Peyer's patch (tissue), 4 donors: ENCODE data around the gene AIFM1. TPM values are rescaled to one million over a fixed set of nuclear protein-coding genes. Genes with fewer than 3 reads are reported as not detected.
A peak's percentile ranks its signal among the peaks of the same experiment; 100 is the strongest.

Experiments used
- DNase-seq, 3 donors: peaks; one replicate each; pipeline ENCODE4 v3.0.0-alpha.2; 2017 to 2019
- H3K27ac ChIP-seq, 4 donors: fragments of 200-600 bp; sonication (generic); one replicate each; pipeline ENCODE4 v1.5.1; 2016 to 2019
- H3K27me3 ChIP-seq, 2 donors: fragments of 200-600 bp; sonication (generic); one replicate each; pipeline ENCODE4 v1.5.1; 2019
- H3K36me3 ChIP-seq, 3 donors: fragments of 200-600 bp; sonication (generic); one replicate each; pipeline ENCODE4 v1.5.1; 2016 to 2019
- H3K4me1 ChIP-seq, 4 donors: fragments of 200-600 bp; sonication (generic); one replicate each; pipeline ENCODE4 v1.5.1; 2016 to 2019
- H3K4me3 ChIP-seq, 4 donors: fragments of 200-600 bp; sonication (generic); 1 replicate in 3 of 4; 2 replicates in 1 of 4; pipeline ENCODE4 v1.5.1; 2016 to 2019; ENCODE audit warnings: mild to moderate bottlenecking in 1 of 4
- H3K9me3 ChIP-seq, 4 donors: fragments of 200-600 bp; sonication (generic); one replicate each; pipeline ENCODE4 v1.5.1; 2016 to 2019; ENCODE audit warnings: mild to moderate bottlenecking in 1 of 4
- POLR2A ChIP-seq, 2 donors: fragments of 450-650 bp; IDR thresholded peaks; one replicate each; pipeline ENCODE4 v1.5.1; 2017; ENCODE audit warnings: antibody characterized with exemption in 2 of 2, mild to moderate bottlenecking in 2 of 2, moderate library complexity in 2 of 2
- total RNA-seq, 4 donors: library from RNA; depleted of rRNA; stranded (reverse); fragments of >200 nt; gene quantifications; one replicate each; pipeline ENCODE4 v1.1.0, GENCODE V29; 2016
- TF ChIP-seq, protein P1 (sequence below), 6 experiments: fragments of 450-650 bp in 4 of 6; fragments of 200-600 bp in 2 of 6; sonication (generic) in 1 of 6; IDR thresholded peaks; one replicate each; pipeline ENCODE4 v1.5.1; 2017 to 2019; ENCODE audit warnings: antibody characterized with exemption in 6 of 6, mild to moderate bottlenecking in 3 of 6, moderate library complexity in 1 of 6

AIFM1 gene
- total RNA-seq, 4 donors from 2014 or later, result 16.5 to 44.9 (median 37.4) TPM

GRCh38 chrX:130091980-130092522 is 73.6 kb downstream of the AIFM1 start:
- Histone ChIP-seq H3K27me3 (no peaks in the 10 kb centered on the region), H3K4me1 (peaks cover 0 to 4% (median 2%) of the 10 kb centered on the region in 4 donors), H3K27ac (peak overlapping the region; percentile 71 to 86 (median 76)), H3K36me3 (no peaks in the 10 kb centered on the region), H3K9me3 (no peaks in the 10 kb centered on the region), H3K4me3 (peak overlapping the region in 3 of 4 donors; percentile 17 to 32 (median 24))
- peak; percentile 69 to 95 (median 90) for DNase-seq
- no peak for TF ChIP-seq POLR2A (IDR thresholded peaks at IDR 0.05)
- TF ChIP-seq, protein P1, sequence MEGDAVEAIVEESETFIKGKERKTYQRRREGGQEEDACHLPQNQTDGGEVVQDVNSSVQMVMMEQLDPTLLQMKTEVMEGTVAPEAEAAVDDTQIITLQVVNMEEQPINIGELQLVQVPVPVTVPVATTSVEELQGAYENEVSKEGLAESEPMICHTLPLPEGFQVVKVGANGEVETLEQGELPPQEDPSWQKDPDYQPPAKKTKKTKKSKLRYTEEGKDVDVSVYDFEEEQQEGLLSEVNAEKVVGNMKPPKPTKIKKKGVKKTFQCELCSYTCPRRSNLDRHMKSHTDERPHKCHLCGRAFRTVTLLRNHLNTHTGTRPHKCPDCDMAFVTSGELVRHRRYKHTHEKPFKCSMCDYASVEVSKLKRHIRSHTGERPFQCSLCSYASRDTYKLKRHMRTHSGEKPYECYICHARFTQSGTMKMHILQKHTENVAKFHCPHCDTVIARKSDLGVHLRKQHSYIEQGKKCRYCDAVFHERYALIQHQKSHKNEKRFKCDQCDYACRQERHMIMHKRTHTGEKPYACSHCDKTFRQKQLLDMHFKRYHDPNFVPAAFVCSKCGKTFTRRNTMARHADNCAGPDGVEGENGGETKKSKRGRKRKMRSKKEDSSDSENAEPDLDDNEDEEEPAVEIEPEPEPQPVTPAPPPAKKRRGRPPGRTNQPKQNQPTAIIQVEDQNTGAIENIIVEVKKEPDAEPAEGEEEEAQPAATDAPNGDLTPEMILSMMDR (IDR thresholded peaks at IDR 0.05), result peak in 2 of 6 experiments; percentile 25 to 41

DNA sequence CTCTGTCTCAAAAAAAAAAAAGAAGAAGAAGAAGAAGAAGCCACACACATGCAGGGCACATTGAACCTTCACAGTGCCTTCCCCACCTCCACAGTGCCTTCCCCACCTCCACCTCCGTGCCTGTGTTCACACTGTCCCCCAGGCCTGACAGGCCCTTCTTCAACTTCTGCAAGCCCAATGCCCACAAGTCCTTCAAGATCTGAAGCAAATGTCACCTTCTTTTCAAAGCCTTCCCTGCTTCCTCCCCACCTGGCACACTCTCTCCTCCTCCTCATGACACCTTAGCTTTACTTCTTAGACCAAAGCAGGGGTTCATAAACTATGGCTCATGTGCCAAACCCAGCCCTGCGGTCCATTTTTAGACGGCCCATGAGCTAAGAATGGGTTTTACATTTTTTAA is 75.3 kb downstream of the AIFM1 start:
- TF ChIP-seq, protein P1 (IDR thresholded peaks at IDR 0.05), result no peak
- TF ChIP-seq POLR2A (IDR thresholded peaks at IDR 0.05), result no peak
- DNase-seq, result no peak
- Histone ChIP-seq H3K4me1 (peaks cover 0 to 11% (median 7%) of the 10 kb centered on the region in 4 donors), H3K36me3 (no peaks in the 10 kb centered on the region), H3K9me3 (no peaks in the 10 kb centered on the region), H3K4me3 (no peak overlapping the region), H3K27me3 (no peaks in the 10 kb centered on the region), H3K27ac (peak overlapping the region in 1 of 4 donors; percentile 75)

- no peaks in the 10 kb centered on the region for H3K9me3 ChIP-seq
- no peak for TF ChIP-seq POLR2A (IDR thresholded peaks at IDR 0.05)
- TF ChIP-seq, protein P1 (IDR thresholded peaks at IDR 0.05), result no peak
- H3K27ac ChIP-seq, result peak overlapping the region; percentile 60 to 81 (median 67)
- peak overlapping the region in 3 of 4 donors; percentile 7 to 19 (median 18) for H3K4me3 ChIP-seq
- H3K27me3 ChIP-seq, result no peaks in the 10 kb centered on the region
- no peaks in the 10 kb centered on the region for H3K36me3 ChIP-seq
- peak in 2 of 3 donors; percentile 83 to 87 for DNase-seq
- peaks cover 0 to 32% (median 13%) of the 10 kb centered on the region in 4 donors for H3K4me1 ChIP-seq
These were observed 79.0 kb downstream of the AIFM1 start for GRCh38 chrX:130086447-130087206.

DNA sequence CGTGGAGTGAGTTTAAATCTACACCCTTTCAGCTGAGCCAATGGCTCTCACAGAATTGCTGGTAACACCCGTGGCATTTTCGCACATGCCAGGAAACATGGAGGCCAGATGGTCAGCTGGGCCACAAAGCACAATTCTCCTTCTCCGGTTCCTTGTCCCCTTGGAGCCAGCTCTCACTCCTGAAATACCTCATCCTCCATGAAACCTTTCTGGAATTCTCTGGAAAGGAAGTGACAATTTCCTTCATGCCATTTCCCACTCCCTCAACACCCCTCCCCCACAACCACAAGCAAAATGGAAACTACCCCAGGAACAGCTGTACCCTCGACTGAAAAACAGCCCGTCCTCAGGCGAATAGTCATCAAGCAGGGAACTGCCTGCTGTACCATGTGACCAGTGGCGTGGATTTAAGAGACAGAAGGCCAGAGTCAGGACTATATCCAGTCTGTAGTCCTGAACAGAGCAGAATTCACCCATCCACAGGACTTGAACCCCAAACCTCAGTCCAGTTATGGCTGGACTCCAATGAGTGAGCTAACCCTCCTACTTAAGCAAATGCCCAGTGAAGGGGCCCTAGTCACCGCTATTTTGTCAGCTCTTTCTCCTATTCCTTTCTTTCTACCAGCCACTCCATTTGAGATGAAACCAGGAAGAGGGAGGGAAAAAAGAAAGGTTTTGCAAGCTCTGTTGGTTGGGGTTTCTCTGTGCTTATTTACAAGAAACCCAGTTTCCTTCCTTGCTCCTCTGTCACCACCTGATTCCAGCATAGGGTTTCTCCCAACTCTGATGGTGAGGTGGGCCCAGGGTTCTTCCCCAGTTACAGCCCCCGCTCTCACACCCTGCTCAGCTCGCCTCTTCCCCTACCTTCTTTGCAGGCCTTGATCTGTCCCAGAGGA is 79.8 kb downstream of the AIFM1 start:
- DNase-seq, result peak in 1 of 3 donors; percentile 41
- TF ChIP-seq, protein P1 (IDR thresholded peaks at IDR 0.05), result no peak
- TF ChIP-seq POLR2A (IDR thresholded peaks at IDR 0.05), result no peak
- Histone ChIP-seq H3K27ac (peak overlapping the region; percentile 60 to 81 (median 67)), H3K4me3 (peak overlapping the region in 2 of 4 donors; percentile 19 to 23), H3K9me3 (no peaks in the 10 kb centered on the region), H3K36me3 (no peaks in the 10 kb centered on the region), H3K4me1 (peaks cover 0 to 32% (median 14%) of the 10 kb centered on the region in 4 donors), H3K27me3 (no peaks in the 10 kb centered on the region)

GRCh38 chrX:130084631-130085237 is 80.9 kb downstream of the AIFM1 start:
- Histone ChIP-seq H3K4me1 (peaks cover 0 to 32% (median 14%) of the 10 kb centered on the region in 4 donors), H3K9me3 (no peaks in the 10 kb centered on the region), H3K27me3 (no peaks in the 10 kb centered on the region), H3K27ac (peak overlapping the region; percentile 60 to 81 (median 67)), H3K36me3 (no peaks in the 10 kb centered on the region), H3K4me3 (peak overlapping the region in 2 of 4 donors; percentile 19 to 23)
- TF ChIP-seq, protein P1 (IDR thresholded peaks at IDR 0.05), result no peak
- TF ChIP-seq POLR2A (IDR thresholded peaks at IDR 0.05), result no peak
- peak in 1 of 3 donors; percentile 39 for DNase-seq
